WTC11 (cell line): ENCODE measurements around the gene CFAP92. TPM values are rescaled to one million over a fixed set of nuclear protein-coding genes. Genes with fewer than 3 reads are reported as not detected.

ENCODE experiments used
- ARID4B ChIP-seq: sonication (generic); formaldehyde crosslinking; IDR thresholded peaks from 2 replicates; pipeline ENCODE4 v1.8.0; 2023; ENCODE audit warnings: missing genetic modification reagents, mild to moderate bottlenecking, borderline replicate concordance
- ATF1 ChIP-seq: sonication (generic); formaldehyde crosslinking; IDR thresholded peaks from 2 replicates; pipeline ENCODE4 v1.8.1; 2023; ENCODE audit warnings: mild to moderate bottlenecking, moderate library complexity, missing genetic modification reagents
- CTCF ChIP-seq: fragments of 200-600 bp; IDR thresholded peaks from 2 replicates; pipeline ENCODE4 v1.8.0; 2022; ENCODE audit warnings: antibody characterized with exemption
- E2F5 ChIP-seq: sonication (generic); formaldehyde crosslinking; IDR thresholded peaks from 2 replicates; pipeline ENCODE4 v1.8.1; 2022; ENCODE audit warnings: mild to moderate bottlenecking, moderate library complexity, missing genetic modification reagents
- ETV6 ChIP-seq: sonication (generic); formaldehyde crosslinking; IDR thresholded peaks from 2 replicates; pipeline ENCODE4 v1.8.1; 2022; ENCODE audit warnings: mild to moderate bottlenecking, missing genetic modification reagents
- FOXP4 ChIP-seq: sonication (generic); formaldehyde crosslinking; IDR thresholded peaks from 2 replicates; pipeline ENCODE4 v1.8.0; 2022; ENCODE audit warnings: mild to moderate bottlenecking, missing genetic modification reagents
- GRHL2 ChIP-seq: fragments of 250-450 bp; sonication (Bioruptor Pico); IDR thresholded peaks from 2 replicates; pipeline ENCODE4 v1.8.0; 2022; ENCODE audit warnings: mild to moderate bottlenecking, moderate library complexity; ENCODE audit not compliant: insufficient replicate concordance, severe bottlenecking
- HMGXB4 ChIP-seq: sonication (generic); formaldehyde crosslinking; IDR thresholded peaks from 2 replicates; pipeline ENCODE4 v1.8.1; 2023; ENCODE audit warnings: mild to moderate bottlenecking, moderate library complexity, missing genetic modification reagents
- IRF1 ChIP-seq: sonication (generic); formaldehyde crosslinking; IDR thresholded peaks from 2 replicates; pipeline ENCODE4 v1.8.0; 2023; ENCODE audit warnings: missing genetic modification reagents
- KAT7 ChIP-seq: sonication (generic); formaldehyde crosslinking; IDR thresholded peaks from 2 replicates; pipeline ENCODE4 v1.8.1; 2023; ENCODE audit warnings: missing genetic modification reagents, mild to moderate bottlenecking, borderline replicate concordance
- MAX ChIP-seq: sonication (generic); formaldehyde crosslinking; IDR thresholded peaks from 2 replicates; pipeline ENCODE4 v1.8.0; 2022; ENCODE audit warnings: mild to moderate bottlenecking, missing genetic modification reagents
- NR2C2 ChIP-seq: sonication (generic); formaldehyde crosslinking; IDR thresholded peaks from 2 replicates; pipeline ENCODE4 v1.8.0; 2022; ENCODE audit warnings: mild to moderate bottlenecking, missing genetic modification reagents
- RORB ChIP-seq: fragments of 250-450 bp; sonication (Bioruptor Pico); IDR thresholded peaks from 2 replicates; pipeline ENCODE4 v1.9.0; 2021; ENCODE audit warnings: mild to moderate bottlenecking
- SP1 ChIP-seq: sonication (generic); formaldehyde crosslinking; conservative IDR thresholded peaks from 2 replicates; pipeline ENCODE4 v1.8.1; 2022; ENCODE audit warnings: missing genetic modification reagents
- STAT6 ChIP-seq: sonication (generic); formaldehyde crosslinking; conservative IDR thresholded peaks from 2 replicates; pipeline ENCODE4 v1.8.1; 2023; ENCODE audit warnings: mild to moderate bottlenecking, low read depth, missing genetic modification reagents, moderate library complexity
- TEAD4 ChIP-seq: sonication (generic); formaldehyde crosslinking; IDR thresholded peaks from 2 replicates; pipeline ENCODE4 v1.8.0; 2022; ENCODE audit warnings: mild to moderate bottlenecking, missing genetic modification reagents
- ZBTB21 ChIP-seq: sonication (generic); formaldehyde crosslinking; IDR thresholded peaks from 2 replicates; pipeline ENCODE4 v1.8.1; 2023; ENCODE audit warnings: mild to moderate bottlenecking, missing genetic modification reagents, borderline replicate concordance
- ZNF121 ChIP-seq: sonication (generic); formaldehyde crosslinking; IDR thresholded peaks from 2 replicates; pipeline ENCODE4 v1.8.0; 2023; ENCODE audit warnings: missing genetic modification reagents
- ZNF219 ChIP-seq: sonication (generic); formaldehyde crosslinking; IDR thresholded peaks from 2 replicates; pipeline ENCODE4 v1.8.0; 2023; ENCODE audit warnings: missing genetic modification reagents, mild to moderate bottlenecking, borderline replicate concordance
- ZNF263 ChIP-seq: sonication (generic); formaldehyde crosslinking; IDR thresholded peaks from 2 replicates; pipeline ENCODE4 v1.8.1; 2022; ENCODE audit warnings: low read depth, mild to moderate bottlenecking, moderate library complexity, missing genetic modification reagents
- ZNF423 ChIP-seq: fragments of 250-450 bp; sonication (Bioruptor Pico); IDR thresholded peaks from 2 replicates; pipeline ENCODE4 v2.1.2; 2022; ENCODE audit warnings: mild to moderate bottlenecking, moderate library complexity
- ZSCAN18 ChIP-seq: fragments of 250-450 bp; sonication (Bioruptor Pico); IDR thresholded peaks from 2 replicates; pipeline ENCODE4 v2.1.2; 2022; ENCODE audit warnings: mild to moderate bottlenecking, moderate library complexity
- total RNA-seq: library from RNA; stranded (reverse); gene quantifications from 3 replicates; pipeline ENCODE4 v1.2.3, GENCODE V29; 2021

The CFAP92 gene
- total RNA-seq, 1 experiment from 2014 or later = 2.9 TPM

GRCh38 chr3:128993461-128994172 lies at the start of gene CFAP92 (continued):
- peak; percentile 79 for TF ChIP-seq ARID4B
- TF ChIP-seq ZNF423 (CRISPR knock-in tag) = no peak
- TF ChIP-seq STAT6 (CRISPR knock-in tag) = no peak
- TF ChIP-seq KAT7 (CRISPR knock-in tag) = 0 out of 2 replicates have a peak, but pooled peaks have one; percentile 64
- no peak for TF ChIP-seq CTCF
- TF ChIP-seq FOXP4 (CRISPR knock-in tag) = peak; percentile 81
- peak; percentile 74; the same call in 1 of the 2 replicates for TF ChIP-seq ETV6 (CRISPR knock-in tag)
- peak; percentile 85 for TF ChIP-seq ZNF121
- TF ChIP-seq ZBTB21 = 0 out of 2 replicates have a peak, but pooled peaks have one; percentile 69
- TF ChIP-seq IRF1 (CRISPR knock-in tag) = peak; percentile 81
- no peak for TF ChIP-seq RORB (CRISPR knock-in tag)
- no peak for TF ChIP-seq GRHL2 (CRISPR knock-in tag)
- peak; percentile 69; the same call in 1 of the 2 replicates for TF ChIP-seq ZNF219 (CRISPR knock-in tag)
- TF ChIP-seq HMGXB4 (CRISPR knock-in tag) = peak; percentile 70; the same call in 1 of the 2 replicates
- TF ChIP-seq NR2C2 (CRISPR knock-in tag) = no peak
- no peak for TF ChIP-seq ZSCAN18 (CRISPR knock-in tag)
- peak; percentile 20; the same call in 1 of the 2 replicates for TF ChIP-seq TEAD4 (CRISPR knock-in tag)
- TF ChIP-seq SP1 (CRISPR knock-in tag) = peak; percentile 57
- peak; percentile 73; the same call in 1 of the 2 replicates for TF ChIP-seq ATF1 (CRISPR knock-in tag)
- 0 out of 2 replicates have a peak, but pooled peaks have one; percentile 47 for TF ChIP-seq ZNF263 (CRISPR knock-in tag)
- TF ChIP-seq MAX = peak; percentile 90
- TF ChIP-seq E2F5 (CRISPR knock-in tag) = peak; percentile 88
